Measurements from ENCODE around the gene CFB. TPM values are rescaled to one million over a fixed set of nuclear protein-coding genes. Genes with fewer than 3 reads are reported as not detected.

The CFB gene
- total and polyA plus RNA-seq, 2 of the 13 experiments (the other 11 are each of a cell fraction or from before 2014, with no cell fraction given) = 171 to 513 TPM

DNA sequence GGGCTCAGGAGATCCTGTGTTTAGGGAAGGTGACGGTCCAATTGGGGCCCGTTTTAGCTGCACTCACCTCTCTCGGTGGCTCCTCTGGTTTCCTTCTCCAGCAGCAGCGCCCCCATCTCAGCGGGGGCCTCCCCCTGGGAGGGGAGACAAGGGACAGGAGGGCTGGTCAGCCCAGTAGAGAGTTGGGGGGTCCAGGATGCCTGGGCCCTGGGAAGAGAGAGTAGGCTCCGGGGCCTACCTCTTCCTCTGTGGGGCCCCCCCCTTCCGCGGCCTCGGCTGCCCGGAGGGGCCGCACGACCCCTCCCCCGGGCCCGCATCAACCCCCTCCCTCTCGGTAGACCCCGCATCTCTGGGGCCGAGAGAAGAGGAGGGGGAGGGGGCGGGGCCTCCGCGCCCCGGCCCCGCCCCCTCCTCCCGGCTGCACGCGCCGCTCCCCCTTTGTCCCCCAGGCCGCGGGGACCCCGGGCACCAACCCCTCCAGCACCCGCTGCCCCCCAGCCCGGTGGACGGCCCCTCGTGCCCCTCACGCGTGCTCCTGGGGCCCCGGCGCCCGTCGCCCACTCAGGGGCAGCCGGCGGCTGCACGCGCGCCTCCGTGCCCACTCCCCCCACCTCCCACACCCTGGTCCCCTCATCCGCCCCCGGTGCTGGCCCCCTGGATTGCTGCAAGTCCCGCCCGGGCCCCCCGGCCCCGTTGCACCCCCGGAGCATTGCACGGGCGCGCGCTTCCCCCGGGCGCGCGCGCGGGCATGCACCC lies 48.9 kb upstream of the CFB start (continued):
- TF ChIP-seq, protein P1, sequence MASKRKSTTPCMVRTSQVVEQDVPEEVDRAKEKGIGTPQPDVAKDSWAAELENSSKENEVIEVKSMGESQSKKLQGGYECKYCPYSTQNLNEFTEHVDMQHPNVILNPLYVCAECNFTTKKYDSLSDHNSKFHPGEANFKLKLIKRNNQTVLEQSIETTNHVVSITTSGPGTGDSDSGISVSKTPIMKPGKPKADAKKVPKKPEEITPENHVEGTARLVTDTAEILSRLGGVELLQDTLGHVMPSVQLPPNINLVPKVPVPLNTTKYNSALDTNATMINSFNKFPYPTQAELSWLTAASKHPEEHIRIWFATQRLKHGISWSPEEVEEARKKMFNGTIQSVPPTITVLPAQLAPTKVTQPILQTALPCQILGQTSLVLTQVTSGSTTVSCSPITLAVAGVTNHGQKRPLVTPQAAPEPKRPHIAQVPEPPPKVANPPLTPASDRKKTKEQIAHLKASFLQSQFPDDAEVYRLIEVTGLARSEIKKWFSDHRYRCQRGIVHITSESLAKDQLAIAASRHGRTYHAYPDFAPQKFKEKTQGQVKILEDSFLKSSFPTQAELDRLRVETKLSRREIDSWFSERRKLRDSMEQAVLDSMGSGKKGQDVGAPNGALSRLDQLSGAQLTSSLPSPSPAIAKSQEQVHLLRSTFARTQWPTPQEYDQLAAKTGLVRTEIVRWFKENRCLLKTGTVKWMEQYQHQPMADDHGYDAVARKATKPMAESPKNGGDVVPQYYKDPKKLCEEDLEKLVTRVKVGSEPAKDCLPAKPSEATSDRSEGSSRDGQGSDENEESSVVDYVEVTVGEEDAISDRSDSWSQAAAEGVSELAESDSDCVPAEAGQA (IDR thresholded peaks at IDR 0.05; ENCODE audit: low read depth) = no peak
- TF ChIP-seq, protein P1 (CRISPR knock-in tag; IDR thresholded peaks at IDR 0.05; ENCODE audit: borderline replicate concordance) = no peak
- TF ChIP-seq MAFF (IDR thresholded peaks at IDR 0.05; ENCODE audit: low read depth, low read length) = no peak
- no peak for TF ChIP-seq JUN (CRISPR knock-in tag; IDR thresholded peaks at IDR 0.05)
- TF ChIP-seq CREB1 (IDR thresholded peaks at IDR 0.05) = no peak
- no peak for TF ChIP-seq CREB1 (CRISPR knock-in tag; IDR thresholded peaks at IDR 0.05)
- peak; percentile 34; the same call in 1 of the 2 replicates for TF ChIP-seq ZFY (CRISPR knock-in tag; IDR thresholded peaks at IDR 0.05)
- no peak for TF ChIP-seq HOXA3 (CRISPR knock-in tag; IDR thresholded peaks at IDR 0.05)
- TF ChIP-seq, protein P2, sequence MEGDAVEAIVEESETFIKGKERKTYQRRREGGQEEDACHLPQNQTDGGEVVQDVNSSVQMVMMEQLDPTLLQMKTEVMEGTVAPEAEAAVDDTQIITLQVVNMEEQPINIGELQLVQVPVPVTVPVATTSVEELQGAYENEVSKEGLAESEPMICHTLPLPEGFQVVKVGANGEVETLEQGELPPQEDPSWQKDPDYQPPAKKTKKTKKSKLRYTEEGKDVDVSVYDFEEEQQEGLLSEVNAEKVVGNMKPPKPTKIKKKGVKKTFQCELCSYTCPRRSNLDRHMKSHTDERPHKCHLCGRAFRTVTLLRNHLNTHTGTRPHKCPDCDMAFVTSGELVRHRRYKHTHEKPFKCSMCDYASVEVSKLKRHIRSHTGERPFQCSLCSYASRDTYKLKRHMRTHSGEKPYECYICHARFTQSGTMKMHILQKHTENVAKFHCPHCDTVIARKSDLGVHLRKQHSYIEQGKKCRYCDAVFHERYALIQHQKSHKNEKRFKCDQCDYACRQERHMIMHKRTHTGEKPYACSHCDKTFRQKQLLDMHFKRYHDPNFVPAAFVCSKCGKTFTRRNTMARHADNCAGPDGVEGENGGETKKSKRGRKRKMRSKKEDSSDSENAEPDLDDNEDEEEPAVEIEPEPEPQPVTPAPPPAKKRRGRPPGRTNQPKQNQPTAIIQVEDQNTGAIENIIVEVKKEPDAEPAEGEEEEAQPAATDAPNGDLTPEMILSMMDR (CRISPR knock-in tag; IDR thresholded peaks at IDR 0.05) = no peak
- no peak for TF ChIP-seq EED (CRISPR knock-in tag; IDR thresholded peaks at IDR 0.05)
- no peak for TF ChIP-seq ZNF251 (CRISPR knock-in tag; IDR thresholded peaks at IDR 0.05)
- TF ChIP-seq, protein P3, sequence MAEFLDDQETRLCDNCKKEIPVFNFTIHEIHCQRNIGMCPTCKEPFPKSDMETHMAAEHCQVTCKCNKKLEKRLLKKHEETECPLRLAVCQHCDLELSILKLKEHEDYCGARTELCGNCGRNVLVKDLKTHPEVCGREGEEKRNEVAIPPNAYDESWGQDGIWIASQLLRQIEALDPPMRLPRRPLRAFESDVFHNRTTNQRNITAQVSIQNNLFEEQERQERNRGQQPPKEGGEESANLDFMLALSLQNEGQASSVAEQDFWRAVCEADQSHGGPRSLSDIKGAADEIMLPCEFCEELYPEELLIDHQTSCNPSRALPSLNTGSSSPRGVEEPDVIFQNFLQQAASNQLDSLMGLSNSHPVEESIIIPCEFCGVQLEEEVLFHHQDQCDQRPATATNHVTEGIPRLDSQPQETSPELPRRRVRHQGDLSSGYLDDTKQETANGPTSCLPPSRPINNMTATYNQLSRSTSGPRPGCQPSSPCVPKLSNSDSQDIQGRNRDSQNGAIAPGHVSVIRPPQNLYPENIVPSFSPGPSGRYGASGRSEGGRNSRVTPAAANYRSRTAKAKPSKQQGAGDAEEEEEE (CRISPR knock-in tag; IDR thresholded peaks at IDR 0.05; ENCODE audit: borderline replicate concordance) = no peak
- TF ChIP-seq ZNF720 (CRISPR knock-in tag; IDR thresholded peaks at IDR 0.05) = no peak
- TF ChIP-seq ETV5 (CRISPR knock-in tag; IDR thresholded peaks at IDR 0.05; ENCODE audit: borderline replicate concordance) = 0 out of 2 replicates have a peak, but pooled peaks have one; percentile 12
- no peak for TF ChIP-seq IKZF1 (IDR thresholded peaks at IDR 0.05)
- TF ChIP-seq CAMTA2 (CRISPR knock-in tag; IDR thresholded peaks at IDR 0.05; ENCODE audit: borderline replicate concordance) = no peak
- TF ChIP-seq ZNF562 (CRISPR knock-in tag; IDR thresholded peaks at IDR 0.05; ENCODE audit: borderline replicate concordance) = no peak
- TF ChIP-seq ZNF124 (CRISPR knock-in tag; IDR thresholded peaks at IDR 0.05) = no peak
- TF ChIP-seq FOSL1 (CRISPR knock-in tag; IDR thresholded peaks at IDR 0.05; ENCODE audit: borderline replicate concordance) = no peak
- no peak for TF ChIP-seq NFKB2 (CRISPR knock-in tag; IDR thresholded peaks at IDR 0.05; ENCODE audit: borderline replicate concordance)
- no peak for TF ChIP-seq SALL1 (CRISPR knock-in tag; IDR thresholded peaks at IDR 0.05)
- TF ChIP-seq, protein P4, sequence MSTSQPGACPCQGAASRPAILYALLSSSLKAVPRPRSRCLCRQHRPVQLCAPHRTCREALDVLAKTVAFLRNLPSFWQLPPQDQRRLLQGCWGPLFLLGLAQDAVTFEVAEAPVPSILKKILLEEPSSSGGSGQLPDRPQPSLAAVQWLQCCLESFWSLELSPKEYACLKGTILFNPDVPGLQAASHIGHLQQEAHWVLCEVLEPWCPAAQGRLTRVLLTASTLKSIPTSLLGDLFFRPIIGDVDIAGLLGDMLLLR (CRISPR knock-in tag; IDR thresholded peaks at IDR 0.05) = no peak
